Stimulated activated CD4-positive, alpha-beta T cell treated with anti-CD3 and anti-CD28 coated beads, Interleukin-2, amount 100 ng/mL, for 48 hours (primary cell): Measurements from ENCODE around the gene PPP3R2.
"Not testable (repeated sequence)": the region's sequence is repeated elsewhere in the genome, so short reads cannot be mapped to it uniquely, and the experiment has no call there.

Experiments
- DNase-seq, 2 donors: peaks; one replicate each; pipeline ENCODE4 v3.0.0-alpha.2; 2020

The PPP3R2 gene

DNA sequence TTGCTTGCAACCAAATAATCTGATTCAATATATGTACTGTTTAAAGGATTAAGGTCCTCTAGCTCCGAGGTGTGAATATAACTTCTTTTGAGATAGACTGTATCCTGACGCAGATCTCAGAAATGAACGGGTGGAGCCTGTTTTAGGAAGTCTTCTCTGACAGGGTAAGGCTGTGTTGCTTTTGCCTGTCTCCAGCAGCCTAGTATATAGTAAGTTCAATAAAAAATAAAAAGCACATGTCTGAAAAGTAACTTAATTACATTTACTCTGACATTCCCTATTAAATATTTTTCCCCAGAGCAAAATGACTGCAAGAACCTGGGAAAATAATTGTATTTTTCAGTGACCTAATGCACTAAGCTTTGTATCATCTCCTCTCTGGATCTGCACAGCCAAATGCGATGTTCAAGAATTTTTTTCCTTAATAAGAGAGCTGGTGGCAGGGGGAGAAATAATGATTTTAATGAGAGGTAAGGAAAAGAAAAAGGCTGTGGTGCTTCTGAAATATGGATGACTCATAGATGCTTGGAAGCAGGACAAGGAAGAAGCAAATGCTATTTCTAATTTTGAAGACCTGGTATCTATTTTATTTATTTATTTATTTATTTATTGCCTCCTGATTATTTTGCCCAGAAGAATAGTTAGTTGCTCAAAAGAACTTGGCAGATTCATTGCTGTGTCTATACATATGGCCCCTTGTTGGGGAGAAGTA lies 7.3 kb downstream of the PPP3R2 start:
- DNase-seq, result no peak

DNA sequence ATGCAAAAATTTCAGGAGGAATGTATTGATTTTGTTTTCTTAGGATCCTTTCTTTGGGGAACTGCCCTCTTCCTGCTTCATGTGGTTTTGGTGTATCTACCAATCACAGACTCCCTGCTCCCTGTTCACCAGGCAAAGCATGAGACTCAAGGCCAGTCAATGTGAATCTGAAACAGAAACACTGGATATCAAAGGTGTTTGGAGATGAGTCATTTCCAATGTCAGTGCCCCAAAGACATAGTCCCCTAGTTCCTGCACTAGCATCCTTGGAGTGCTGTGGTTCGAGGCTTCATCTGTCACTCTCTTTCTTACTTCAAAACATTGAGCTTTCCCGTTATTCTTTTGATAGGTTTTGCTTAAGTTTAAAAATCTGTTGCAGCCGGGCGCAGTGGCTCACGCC lies 8.1 kb downstream of the PPP3R2 start:
- DNase-seq, result no peak

DNA sequence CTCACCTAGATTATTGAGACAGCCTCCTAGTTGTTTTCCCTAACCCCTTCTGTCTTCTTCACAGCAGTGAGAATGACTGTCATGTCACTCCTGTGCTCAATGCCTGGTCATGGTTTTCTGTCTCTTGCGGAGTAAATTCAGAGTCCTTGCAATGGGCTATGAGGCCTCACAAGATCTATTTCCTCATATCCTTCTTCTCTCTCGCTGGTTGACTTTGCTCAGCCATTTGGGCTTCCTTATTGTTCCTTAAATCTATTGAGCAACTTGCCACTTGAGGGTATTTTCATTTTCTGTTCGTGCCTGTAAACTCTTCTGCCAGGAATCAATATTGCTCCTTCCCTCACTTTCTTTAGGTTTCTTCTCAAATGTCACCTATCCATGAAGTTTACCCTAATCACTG lies 9.0 kb downstream of the PPP3R2 start:
- DNase-seq, result no peak

DNA sequence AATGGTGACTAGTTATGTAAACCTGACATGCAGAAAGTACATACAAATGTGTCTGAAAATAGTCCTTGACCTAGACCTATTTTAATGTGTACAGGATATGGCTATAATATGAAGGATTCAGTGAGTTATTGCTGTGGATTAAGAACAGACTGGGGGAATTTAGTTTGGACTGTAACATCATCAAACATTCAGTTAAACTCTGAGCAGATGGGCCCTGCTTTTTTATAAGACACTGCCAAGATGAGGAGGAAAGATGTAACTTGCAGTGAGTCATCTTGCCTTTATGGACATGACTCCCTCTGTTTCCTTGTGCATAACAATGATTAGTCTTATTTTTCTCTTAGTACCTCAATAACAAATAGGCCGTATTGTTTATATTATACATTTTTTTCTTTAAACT lies 12.2 kb downstream of the PPP3R2 start:
- DNase-seq, result no peak

DNA sequence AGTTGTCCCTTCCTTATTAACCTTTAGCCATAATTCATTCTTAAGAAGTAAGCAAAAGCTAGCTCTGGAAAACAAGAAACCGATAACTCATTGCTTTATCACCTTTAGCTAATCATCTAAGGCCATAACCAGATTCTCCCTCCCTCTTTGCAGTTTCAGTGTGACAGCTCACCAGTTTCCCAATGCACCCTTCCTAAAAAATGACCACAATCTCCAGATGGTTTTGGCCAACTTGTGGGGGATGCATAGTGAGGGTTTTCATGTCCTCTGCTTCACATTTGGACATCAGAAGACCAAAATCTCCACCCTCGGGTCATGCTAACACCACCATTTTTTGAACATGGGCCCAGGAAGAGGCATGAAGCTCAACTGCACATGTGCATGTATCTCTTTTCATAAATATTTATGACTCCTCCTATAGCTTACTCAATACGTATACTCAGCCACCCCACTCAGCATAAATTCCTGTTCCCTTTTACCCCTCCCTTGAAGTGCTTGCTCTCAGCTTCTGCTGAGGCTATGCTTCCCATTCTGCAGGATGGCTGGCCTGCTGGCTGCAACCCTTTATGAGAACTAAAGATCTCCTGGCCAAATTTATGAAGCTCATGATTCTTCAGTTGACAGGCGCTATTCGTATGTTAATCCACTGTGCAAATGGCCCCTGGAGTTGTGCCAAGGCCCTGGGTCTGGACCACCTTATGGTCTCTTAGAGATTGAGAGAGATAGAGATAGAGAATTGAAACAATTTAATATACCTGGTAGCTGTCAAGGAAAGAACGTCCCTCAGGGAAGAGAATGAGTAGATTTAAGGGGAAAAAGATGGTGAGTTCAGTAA lies 14.8 kb downstream of the PPP3R2 start:
- no peak for DNase-seq

DNA sequence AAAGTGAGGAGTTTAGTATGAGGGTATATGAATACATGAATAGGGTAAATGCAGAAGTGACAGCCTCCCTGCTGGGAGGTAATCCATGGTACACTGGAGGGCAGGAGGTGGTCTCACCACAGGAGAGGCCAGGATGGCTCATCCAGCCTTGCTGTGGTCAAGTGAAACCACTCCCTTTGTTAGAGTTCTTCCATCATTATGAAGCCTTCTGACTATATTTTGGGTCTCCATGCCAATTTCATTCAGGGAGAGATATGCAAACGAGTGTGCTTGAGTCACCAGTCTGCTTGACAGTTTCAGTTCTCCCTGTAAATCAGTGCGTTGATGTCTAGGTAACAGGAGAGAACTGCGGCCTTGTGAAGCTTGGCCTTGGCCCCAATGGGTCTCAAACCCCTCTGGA lies 16.4 kb downstream of the PPP3R2 start:
- DNase-seq, result no peak

DNA sequence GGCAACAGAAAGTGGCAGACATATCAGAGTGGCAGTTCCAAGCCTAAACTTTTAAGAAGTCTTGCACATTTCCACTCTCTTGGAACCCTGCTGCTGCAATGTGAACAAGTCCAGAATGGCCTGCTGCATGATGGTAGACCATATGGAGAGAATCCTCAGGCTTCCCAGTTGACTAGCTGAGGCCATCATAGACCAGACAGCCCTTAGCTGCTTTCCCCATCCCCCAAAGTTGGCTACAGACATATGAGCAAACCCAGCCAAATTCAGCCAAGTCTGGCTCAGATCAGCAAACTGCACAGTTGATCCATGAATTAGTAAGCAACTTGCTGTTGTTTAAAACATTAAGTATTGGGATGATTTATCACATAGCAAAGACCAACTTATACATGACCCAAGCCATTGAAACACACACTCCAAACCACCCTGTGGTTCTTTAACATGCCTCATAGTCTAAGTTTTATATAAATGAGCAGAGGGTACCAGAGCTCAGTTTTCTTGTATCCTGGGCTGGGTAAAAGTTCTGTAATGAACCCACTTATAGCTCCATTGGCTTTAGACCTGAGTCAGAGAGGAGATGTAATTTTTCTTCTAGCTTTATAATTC lies 19.9 kb downstream of the PPP3R2 start:
- DNase-seq, result no peak

DNA sequence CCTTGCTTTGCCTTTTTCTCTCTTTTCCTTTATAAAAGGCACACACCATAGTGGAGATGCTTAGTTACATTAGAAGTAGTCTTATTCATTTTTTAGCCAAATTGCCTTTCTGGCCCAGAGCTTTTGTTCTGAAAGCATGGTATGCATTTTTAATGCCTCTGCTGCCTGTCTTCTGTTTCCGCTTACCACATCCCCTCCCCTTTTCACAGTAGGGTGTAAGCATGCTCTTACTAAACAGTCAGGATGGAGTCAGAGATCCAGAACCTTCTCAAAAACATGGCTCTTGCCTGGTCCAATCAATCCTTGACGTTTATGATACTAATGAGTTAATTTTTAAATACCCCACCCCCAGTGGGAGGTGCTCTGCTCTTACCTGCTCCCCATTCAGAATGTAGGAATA lies 22.5 kb downstream of the PPP3R2 start:
- DNase-seq, result no peak

DNA sequence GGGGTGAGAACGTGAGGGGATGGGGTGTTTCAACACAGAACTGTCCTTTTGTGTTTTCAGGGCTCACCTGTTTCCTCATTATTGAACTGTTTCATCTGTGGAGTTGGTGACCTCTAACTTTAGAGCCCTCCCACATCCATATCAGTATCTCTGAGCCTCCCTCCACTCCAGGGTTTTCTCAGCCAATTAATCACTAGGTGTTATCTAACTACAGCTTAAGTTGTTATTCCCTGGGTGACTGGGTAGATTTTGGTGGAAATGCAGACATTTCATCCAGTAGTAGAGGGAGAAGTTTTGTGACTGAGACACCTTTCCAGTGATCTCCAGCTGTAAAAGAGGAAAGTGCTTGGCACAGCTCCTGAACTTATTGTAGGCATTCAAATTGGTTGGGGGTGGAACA lies 23.7 kb downstream of the PPP3R2 start:
- no peak for DNase-seq

DNA sequence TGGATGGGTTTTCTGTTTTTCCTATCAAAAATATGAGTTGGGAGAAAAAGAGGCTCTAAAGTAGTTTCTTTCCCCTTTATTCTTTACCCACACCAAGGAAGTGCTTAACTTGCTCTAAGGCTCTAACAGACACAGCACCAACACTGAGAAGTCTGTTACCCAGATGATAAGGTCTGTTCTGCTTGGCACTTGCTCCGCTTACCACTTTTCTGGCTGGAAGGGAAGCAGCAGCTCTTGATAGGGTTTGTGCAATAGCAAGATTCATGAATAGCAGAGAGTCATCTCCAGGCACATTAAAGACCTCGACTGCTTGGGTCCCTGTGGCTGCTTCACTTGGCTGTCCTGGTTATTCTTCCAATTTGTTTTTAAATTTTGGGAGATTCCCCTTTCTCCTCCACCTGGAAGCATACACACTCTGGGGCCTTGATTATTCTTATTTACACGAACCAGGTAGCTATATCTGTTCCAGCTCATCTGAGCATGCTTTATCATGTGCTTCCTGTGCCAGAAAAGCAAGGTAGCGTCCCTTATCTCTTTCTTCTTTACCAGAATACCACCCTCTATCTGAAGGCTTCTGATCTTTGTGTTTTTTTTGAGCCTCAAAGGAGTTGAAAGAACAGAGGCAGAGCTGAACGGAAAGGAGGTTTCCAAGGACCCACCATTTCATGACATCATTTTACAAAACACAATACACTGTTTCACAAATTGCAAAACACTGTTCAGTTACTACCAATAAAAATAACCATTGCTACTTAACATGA lies 24.8 kb downstream of the PPP3R2 start:
- no peak for DNase-seq

DNA sequence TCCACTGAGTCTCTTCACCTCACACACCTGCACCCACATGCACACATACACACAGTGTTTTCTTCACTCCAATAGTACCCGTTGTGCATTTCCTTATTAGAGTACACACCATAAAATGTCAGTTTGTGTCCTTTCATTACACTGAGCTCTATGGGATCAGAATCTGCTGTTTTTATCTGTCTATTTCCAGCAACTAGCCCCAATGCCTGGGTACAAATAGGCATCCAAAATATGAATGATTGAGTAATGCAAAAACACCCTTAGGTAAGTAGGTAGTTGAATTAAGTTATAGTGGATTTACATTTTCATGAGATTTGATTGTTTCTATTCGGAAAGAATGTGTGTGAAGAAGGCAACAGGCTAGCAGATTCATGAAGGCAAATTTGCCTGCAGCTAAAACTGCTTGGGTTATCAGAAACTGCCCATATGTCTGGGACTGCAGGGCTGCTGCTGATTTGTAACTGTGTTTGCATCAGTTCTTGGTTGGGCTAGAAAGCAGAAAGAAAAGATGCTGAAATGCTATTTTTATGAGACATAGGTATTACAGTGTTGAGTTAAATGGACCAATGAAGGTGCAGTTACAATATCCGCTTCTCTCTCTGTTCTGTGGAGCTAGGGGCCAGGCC lies 26.9 kb downstream of the PPP3R2 start:
- DNase-seq, result no peak

DNA sequence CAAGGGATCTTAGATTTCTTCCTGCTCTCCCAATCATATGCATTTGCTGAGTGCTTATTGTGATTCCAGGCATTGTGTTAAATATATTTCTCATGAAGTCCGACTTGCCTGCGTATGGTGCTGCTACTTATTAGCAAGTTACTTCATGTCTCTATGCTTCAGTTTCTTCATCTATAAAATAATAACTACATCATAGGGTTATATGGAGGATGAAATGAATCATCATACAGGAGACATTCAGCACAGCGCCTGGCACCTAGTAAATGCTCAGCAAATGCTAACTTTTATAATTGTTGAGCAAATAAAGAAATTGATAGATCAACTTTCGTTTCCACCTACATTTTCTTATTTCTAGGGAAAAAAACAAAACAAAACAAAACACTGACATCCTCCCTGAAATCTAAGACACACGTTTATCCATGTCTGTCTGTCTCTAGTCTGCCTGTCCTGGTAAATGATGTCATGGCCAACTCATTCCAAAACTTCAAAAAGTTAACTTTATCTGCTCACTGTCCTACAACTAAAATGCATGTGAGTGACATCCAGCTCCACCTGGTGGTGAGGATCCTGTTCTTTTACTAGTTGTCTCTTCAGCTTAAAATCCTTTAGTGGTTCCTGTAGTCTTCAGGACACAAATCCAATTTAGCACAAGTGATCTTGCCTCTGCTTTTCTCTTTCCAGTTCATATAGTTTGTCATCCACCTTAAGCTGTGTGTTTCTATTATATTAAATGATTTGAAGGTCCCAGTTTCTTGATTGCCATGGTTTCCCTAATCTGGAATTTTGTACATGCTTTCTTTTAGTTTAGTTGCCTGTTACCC lies 27.7 kb downstream of the PPP3R2 start:
- peak in 1 of 2 donors; percentile 30 for DNase-seq

DNA sequence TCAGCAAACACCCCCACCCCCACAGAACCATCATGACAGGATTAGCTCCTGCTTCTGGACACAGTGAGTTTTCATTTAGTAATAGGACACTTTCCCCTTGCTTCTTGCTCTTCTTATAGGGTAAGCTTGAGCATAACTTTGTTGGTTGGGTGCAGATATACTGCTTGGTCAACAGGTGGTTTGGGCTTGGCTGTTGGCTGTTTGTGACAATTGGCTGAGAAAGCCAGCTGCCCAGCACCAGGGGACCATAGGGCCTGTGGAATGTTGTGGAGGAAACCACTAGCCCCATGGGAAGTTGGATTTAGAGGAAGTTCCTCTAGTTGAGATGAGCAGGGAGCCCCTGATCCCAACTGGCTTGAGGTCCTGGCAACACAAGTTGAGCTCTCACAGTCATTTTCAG lies 30.5 kb downstream of the PPP3R2 start:
- DNase-seq, result no peak

DNA sequence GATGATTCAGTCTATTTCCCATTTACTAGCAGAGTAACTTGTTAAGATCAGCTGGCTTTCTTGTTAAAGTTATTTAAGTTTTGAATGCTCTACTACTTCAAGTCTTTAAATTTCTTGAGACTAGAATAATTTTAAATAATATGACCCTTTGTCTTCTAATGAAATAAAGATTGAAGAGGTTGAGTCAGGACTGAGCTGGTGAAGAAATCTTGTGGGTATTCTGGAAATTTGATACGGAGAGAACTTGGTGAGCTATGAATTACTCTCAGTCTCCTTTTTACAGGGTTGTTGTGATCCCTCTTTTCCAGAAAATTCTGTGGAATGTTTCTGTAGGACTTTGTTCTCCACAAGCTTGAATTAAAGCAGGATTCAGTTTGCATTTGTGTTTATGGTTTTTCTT lies 31.8 kb downstream of the PPP3R2 start:
- DNase-seq, result no peak

DNA sequence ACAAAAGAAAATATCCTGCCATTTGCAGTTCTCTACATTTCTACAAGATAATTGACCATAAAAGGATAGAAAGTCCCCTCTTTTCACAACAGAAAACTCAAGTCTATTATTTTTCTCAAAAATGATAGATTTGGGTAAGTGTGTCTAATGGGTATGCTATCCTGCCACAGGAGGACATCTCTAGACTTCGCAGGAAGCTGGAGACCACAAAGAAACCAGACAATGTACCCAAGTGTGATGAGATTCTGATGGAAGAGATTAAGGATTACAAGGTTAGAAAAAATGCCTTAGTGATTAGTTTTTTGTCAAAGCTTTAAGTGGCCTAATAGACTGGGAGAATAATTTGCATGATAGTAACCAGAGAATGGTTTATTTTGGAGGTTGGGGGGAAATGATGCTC lies 33.0 kb downstream of the PPP3R2 start:
- no peak for DNase-seq

DNA sequence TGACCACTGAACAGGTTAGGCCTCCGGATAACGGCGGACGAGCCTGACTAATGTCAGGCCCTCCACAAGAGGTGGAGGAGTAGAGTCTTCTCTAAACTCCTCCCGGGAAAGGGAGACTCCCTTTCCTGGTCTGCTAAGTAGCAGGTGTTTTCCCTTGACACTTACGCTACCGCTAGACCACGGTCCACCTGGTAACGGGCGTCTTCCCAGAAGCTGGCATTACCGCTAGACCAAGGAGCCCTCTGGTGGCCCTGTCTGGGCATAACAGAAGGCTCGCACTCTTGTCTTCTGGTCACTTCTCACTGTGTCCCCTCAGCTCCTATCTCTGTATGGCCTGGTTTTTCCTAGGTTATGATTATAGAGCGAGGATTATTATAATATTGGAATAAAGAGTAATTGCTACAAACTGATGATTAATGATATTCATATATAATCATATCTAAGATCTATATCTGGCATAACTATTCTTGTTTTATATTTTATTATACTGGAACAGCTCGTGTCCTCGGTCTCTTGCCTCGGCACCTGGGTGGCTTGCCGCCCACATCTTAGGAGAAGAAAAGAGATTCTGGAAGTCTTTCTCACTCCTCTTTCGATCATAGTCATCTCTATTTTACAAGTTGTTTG lies 45.2 kb downstream of the PPP3R2 start:
- DNase-seq, result not testable (repeated sequence)

DNA sequence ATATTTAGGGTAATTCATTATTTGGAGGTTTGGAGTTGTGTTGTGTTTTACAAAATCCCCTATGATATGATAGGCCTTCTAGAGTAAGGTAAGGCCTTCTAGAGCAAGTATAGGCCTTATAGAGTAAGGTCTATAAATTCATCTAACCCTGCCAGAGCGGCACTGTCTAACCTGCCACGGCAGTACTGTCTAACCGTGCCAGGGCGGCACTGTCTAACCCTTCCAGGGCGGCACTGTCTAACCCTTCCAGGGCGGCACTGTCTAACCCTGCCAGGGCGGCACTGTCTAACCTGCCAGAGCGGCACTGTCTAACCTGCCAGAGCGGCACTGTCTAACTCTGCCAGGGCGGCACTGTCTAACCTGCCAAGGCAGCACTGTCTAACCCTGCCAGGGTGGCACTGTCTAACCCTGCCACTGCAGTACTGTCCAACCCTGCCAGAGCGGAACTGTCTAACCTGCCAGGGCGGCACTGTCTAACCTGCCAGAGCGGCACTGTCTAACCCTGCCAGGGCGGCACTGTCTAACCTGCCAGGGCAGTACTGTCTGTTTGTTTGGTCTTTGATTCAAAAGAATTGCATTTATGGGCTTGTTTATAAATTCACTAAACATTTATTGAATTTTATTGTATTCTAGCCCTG lies 51.6 kb downstream of the PPP3R2 start:
- no peak for DNase-seq
